H9 (cell line): ENCODE data around the gene TENM3. TPM values are rescaled to one million over a fixed set of nuclear protein-coding genes. Genes with fewer than 3 reads are reported as not detected.

Experiments
- DNase-seq: peaks from one replicate; pipeline ENCODE4 v3.0.0-alpha.2; 2017
- H2AFZ ChIP-seq: one replicate; pipeline ENCODE4 v1.6.1; 2013; ENCODE audit warnings: mild to moderate bottlenecking, low read length, control low read depth, moderate library complexity
- H2AK5ac ChIP-seq: 2 replicates; pipeline ENCODE4 v1.6.1; 2013; ENCODE audit warnings: low read length, control low read depth, mixed read lengths; ENCODE audit not compliant: insufficient read length
- H2BK120ac ChIP-seq: one replicate; pipeline ENCODE4 v1.6.1; 2013; ENCODE audit warnings: low read depth, mild to moderate bottlenecking, low read length, control low read depth, inconsistent platforms; ENCODE audit not compliant: poor library complexity, severe bottlenecking
- H2BK12ac ChIP-seq: 2 replicates; pipeline ENCODE4 v1.6.1; 2013; ENCODE audit warnings: low read length, control low read depth, mixed read lengths, low read depth; ENCODE audit not compliant: insufficient read length
- H2BK15ac ChIP-seq: 2 replicates; pipeline ENCODE4 v1.6.1; 2013; ENCODE audit warnings: low read depth, low read length, control low read depth
- H2BK20ac ChIP-seq: one replicate; pipeline ENCODE4 v1.6.1; 2013; ENCODE audit warnings: low read depth, mild to moderate bottlenecking, low read length, control low read depth, inconsistent platforms; ENCODE audit not compliant: poor library complexity, severe bottlenecking
- H2BK5ac ChIP-seq: 2 replicates; pipeline ENCODE4 v1.6.1; 2013; ENCODE audit warnings: low read length, control low read depth, mixed read lengths; ENCODE audit not compliant: insufficient read length
- H3K14ac ChIP-seq: 2 replicates; pipeline ENCODE4 v1.6.1; 2013; ENCODE audit warnings: low read length, control low read depth; ENCODE audit not compliant: insufficient read depth
- H3K18ac ChIP-seq: 2 replicates; pipeline ENCODE4 v1.6.1; 2013; ENCODE audit warnings: low read depth, mild to moderate bottlenecking, mixed read lengths, low read length, control low read depth; ENCODE audit not compliant: insufficient read length
- H3K23ac ChIP-seq: 2 replicates; pipeline ENCODE4 v1.6.1; 2013; ENCODE audit warnings: low read length, control low read depth, mixed read lengths, low read depth; ENCODE audit not compliant: insufficient read length
- H3K23me2 ChIP-seq: 2 replicates; pipeline ENCODE4 v1.6.1; 2013; ENCODE audit warnings: low read depth, mild to moderate bottlenecking, mixed read lengths, low read length, control low read depth; ENCODE audit not compliant: insufficient read length, poor library complexity, severe bottlenecking
- H3K27ac ChIP-seq: 2 replicates; pipeline ENCODE4 v1.5.1; 2013; ENCODE audit warnings: low read length, control low read depth, mixed read lengths, low read depth; ENCODE audit not compliant: insufficient read length
- H3K27me3 ChIP-seq: 2 replicates; pipeline ENCODE4 v1.6.1; 2013; ENCODE audit warnings: low read length, control low read depth, inconsistent platforms; ENCODE audit not compliant: insufficient read depth
- H3K4ac ChIP-seq: 2 replicates; pipeline ENCODE4 v1.6.1; 2013; ENCODE audit warnings: low read depth, mild to moderate bottlenecking, control low read depth, inconsistent platforms, low read length, moderate library complexity
- H3K4me1 ChIP-seq: 2 replicates; pipeline ENCODE4 v1.6.1; 2013; ENCODE audit warnings: low read length, control low read depth, inconsistent platforms; ENCODE audit not compliant: insufficient read depth
- H3K4me2 ChIP-seq: 2 replicates; pipeline ENCODE4 v1.6.1; 2013; ENCODE audit warnings: low read length, control low read depth, mixed read lengths; ENCODE audit not compliant: insufficient read length, insufficient read depth
- H3K56ac ChIP-seq: 2 replicates; pipeline ENCODE4 v1.6.1; 2013; ENCODE audit warnings: low read depth, mild to moderate bottlenecking, mixed read lengths, low read length, control low read depth; ENCODE audit not compliant: insufficient read length
- H3K79me1 ChIP-seq: 2 replicates; pipeline ENCODE4 v1.6.1; 2013; ENCODE audit warnings: low read depth, mild to moderate bottlenecking, moderate library complexity, low read length, control low read depth, inconsistent platforms; ENCODE audit not compliant: insufficient read depth, poor library complexity, severe bottlenecking
- H3K79me2 ChIP-seq: 2 replicates; pipeline ENCODE4 v1.6.1; 2013; ENCODE audit warnings: low read length, control low read depth, inconsistent platforms; ENCODE audit not compliant: insufficient read depth
- H3K9ac ChIP-seq: 2 replicates; pipeline ENCODE4 v1.6.1; 2013; ENCODE audit warnings: low read length, control low read depth, mixed read lengths; ENCODE audit not compliant: insufficient read length; ENCODE audit errors: extremely low read depth
- H3K9me3 ChIP-seq: one replicate; pipeline ENCODE4 v1.6.1; 2013; ENCODE audit warnings: low read depth, low read length, inconsistent platforms; ENCODE audit not compliant: control insufficient read depth
- H3T11ph ChIP-seq: one replicate; pipeline ENCODE4 v1.6.1; 2013; ENCODE audit warnings: mild to moderate bottlenecking, low read length, control low read depth, inconsistent platforms
- H4K20me1 ChIP-seq: one replicate; pipeline ENCODE4 v1.6.1; 2013; ENCODE audit not compliant: control insufficient read depth, insufficient read length, insufficient read depth
- H4K5ac ChIP-seq: 2 replicates; pipeline ENCODE4 v1.6.1; 2013; ENCODE audit warnings: low read depth, mild to moderate bottlenecking, mixed read lengths, low read length, control low read depth; ENCODE audit not compliant: insufficient read length
- H4K8ac ChIP-seq: replicated peaks from 2 replicates; pipeline ENCODE4 v1.6.1; 2013; ENCODE audit warnings: low read length, control low read depth, mixed read lengths, low read depth; ENCODE audit not compliant: insufficient read length
- H4K91ac ChIP-seq: 2 replicates; pipeline ENCODE4 v1.6.1; 2013; ENCODE audit warnings: low read depth, mild to moderate bottlenecking, moderate library complexity, mixed read lengths, low read length, control low read depth; ENCODE audit not compliant: insufficient read length
- H3K27ac Mint-ChIP-seq, 3 experiments: 2 replicates in 2 of 3; 3 replicates in 1 of 3; pipeline ENCODE4 v1.8.0; 2020 to 2021; ENCODE audit warnings: mixed read lengths in 3 of 3, mild to moderate bottlenecking in 1 of 3, moderate library complexity in 1 of 3
- H3K27me3 Mint-ChIP-seq: 2 replicates; pipeline ENCODE4 v1.8.0; 2021; ENCODE audit warnings: low read depth, mild to moderate bottlenecking, moderate library complexity, mixed read lengths
- H3K36me3 Mint-ChIP-seq, 3 experiments: 2 replicates in 2 of 3; 3 replicates in 1 of 3; pipeline ENCODE4 v1.8.0; 2020 to 2021; ENCODE audit warnings: low read depth in 3 of 3, mixed read lengths in 3 of 3; ENCODE audit not compliant: insufficient read depth in 1 of 3
- H3K4me1 Mint-ChIP-seq, 2 experiments: 2 replicates each; pipeline ENCODE4 v1.8.0; 2020; ENCODE audit warnings: mixed read lengths in 2 of 2
- H3K4me3 Mint-ChIP-seq, 2 experiments: 2 replicates in 1 of 2; 3 replicates in 1 of 2; pipeline ENCODE4 v1.8.0; 2020 to 2021; ENCODE audit warnings: mild to moderate bottlenecking in 2 of 2, mixed read lengths in 2 of 2, moderate library complexity in 1 of 2
- H3K9me3 Mint-ChIP-seq, 2 experiments: 2 replicates in 1 of 2; 3 replicates in 1 of 2; pipeline ENCODE4 v1.8.0; 2020; ENCODE audit warnings: mild to moderate bottlenecking in 2 of 2, mixed read lengths in 2 of 2, moderate library complexity in 1 of 2
- CTCF ChIP-seq: fragments of 200-600 bp; sonication (generic); conservative IDR thresholded peaks from 3 replicates; pipeline ENCODE4 v1.8.0; 2021; ENCODE audit warnings: antibody characterized with exemption, mild to moderate bottlenecking
- WGBS: extraction: QIAGEN DNeasy Blood & Tissue Kit; methylation state at CpG from one replicate; pipeline ENCODE4 v1.1.7; 2013; ENCODE audit warnings: missing lambda C conversion rate, low lambda C conversion rate, mixed read lengths; ENCODE audit not compliant: insufficient read length; ENCODE audit errors: extremely low coverage; 5-methylcytosine and 5-hydroxymethylcytosine counted together
- total RNA-seq: library from RNA; stranded (reverse); gene quantifications from 2 replicates; pipeline ENCODE4 v1.2.1, GENCODE V29; 2021

Gene TENM3
- total RNA-seq, 1 experiment from 2014 or later: 49.6 TPM

- Histone ChIP-seq H4K8ac (no peak overlapping the region), H4K5ac (no peak overlapping the region), H2AFZ (no peak overlapping the region), H3K4me1 (no peaks in the 10 kb centered on the region), H3K9ac (no peak overlapping the region), H3K56ac (no peak overlapping the region), H2BK15ac (no peak overlapping the region), H3K79me1 (no peaks in the 10 kb centered on the region), H3K4ac (no peak overlapping the region), H4K20me1 (no peaks in the 10 kb centered on the region), H4K91ac (no peak overlapping the region), H3K14ac (no peak overlapping the region), H3K23ac (no peak overlapping the region), H2AK5ac (no peak overlapping the region), H2BK5ac (no peak overlapping the region), H2BK20ac (no peak overlapping the region), H2BK120ac (no peak overlapping the region), H3K9me3 (no peaks in the 10 kb centered on the region), H3K79me2 (no peaks in the 10 kb centered on the region), H3K27me3 (no peaks in the 10 kb centered on the region), H2BK12ac (no peak overlapping the region), H3K23me2 (no peaks in the 10 kb centered on the region), H3K27ac (no peak overlapping the region), H3K4me2 (no peak overlapping the region), H3T11ph (no peak overlapping the region), H3K18ac (no peak overlapping the region)
- Mint-ChIP-seq H3K27ac (no peak overlapping the region), H3K9me3 (peaks cover 4% of the 10 kb centered on the region in 2 experiments; a peak in 1 of 5 replicates), H3K4me1 (peaks cover under 1 to 6% of the 10 kb centered on the region in 2 experiments), H3K27me3 (no peaks in the 10 kb centered on the region; the same call in none of the 2 replicates), H3K36me3 (peaks cover 0 to 5% (median 0%) of the 10 kb centered on the region in 3 experiments; a peak in 1 of 7 replicates), H3K4me3 (no peak overlapping the region)
- no peak for DNase-seq
- WGBS: no CpG with 5 or more reads among the region's 12 CpGs
- TF ChIP-seq CTCF: no peak
Measured at GRCh38 chr4:182837831-182838230, 594.6 kb downstream of the TENM3 start.
